Neuronal stem cell (in vitro differentiated cells): Measurements from ENCODE around the gene STAT5A.

Source experiments
- DNase-seq: peaks from one replicate; pipeline ENCODE4 v3.0.0-alpha.2; 2013; ENCODE audit warnings: low spot score
- H2AFZ ChIP-seq: one replicate; pipeline ENCODE4 v1.6.1; 2013; ENCODE audit warnings: mild to moderate bottlenecking, low read length, inconsistent platforms
- H2AK5ac ChIP-seq: 2 replicates; pipeline ENCODE4 v1.6.1; 2013; ENCODE audit warnings: low read depth, mild to moderate bottlenecking, inconsistent platforms, low read length, moderate library complexity, mixed read lengths
- H2BK120ac ChIP-seq: 2 replicates; pipeline ENCODE4 v1.6.1; 2013; ENCODE audit warnings: low read depth, mild to moderate bottlenecking, inconsistent platforms, low read length, moderate library complexity, mixed read lengths
- H2BK12ac ChIP-seq: one replicate; pipeline ENCODE4 v1.6.1; 2013; ENCODE audit warnings: low read length, inconsistent platforms
- H2BK15ac ChIP-seq: 2 replicates; pipeline ENCODE4 v1.6.1; 2013; ENCODE audit warnings: mild to moderate bottlenecking, low read length, inconsistent platforms, mixed read lengths
- H2BK5ac ChIP-seq: one replicate; pipeline ENCODE4 v1.6.1; 2013; ENCODE audit warnings: inconsistent platforms, mild to moderate bottlenecking, low read length, moderate library complexity
- H3K14ac ChIP-seq: one replicate; pipeline ENCODE4 v1.6.1; 2013; ENCODE audit warnings: low read length, inconsistent platforms
- H3K18ac ChIP-seq: 2 replicates; pipeline ENCODE4 v1.6.1; 2013; ENCODE audit warnings: low read length, inconsistent platforms
- H3K23ac ChIP-seq: 2 replicates; pipeline ENCODE4 v1.6.1; 2013; ENCODE audit warnings: low read depth, mild to moderate bottlenecking, mixed read lengths, low read length, inconsistent platforms; ENCODE audit not compliant: poor library complexity
- H3K27ac ChIP-seq: replicated peaks from 3 replicates; pipeline ENCODE4 v1.5.1; 2013; ENCODE audit warnings: low read length, inconsistent platforms
- H3K27me3 ChIP-seq, 3 experiments: 2 replicates each; pipeline ENCODE4 v1.6.1; 2013; ENCODE audit warnings: low read length in 3 of 3, mild to moderate bottlenecking in 2 of 3, inconsistent platforms in 1 of 3, low read depth in 1 of 3, mixed read lengths in 1 of 3, moderate library complexity in 1 of 3; ENCODE audit not compliant: control insufficient read depth in 3 of 3, insufficient read depth in 3 of 3
- H3K36me3 ChIP-seq, 2 donors: replicated peaks in 1 of 2; 2 replicates each; pipeline ENCODE4 v1.6.1; 2013; ENCODE audit warnings: low read length in 2 of 2; ENCODE audit not compliant: control insufficient read depth in 2 of 2, insufficient read depth in 2 of 2
- H3K4ac ChIP-seq: 2 replicates; pipeline ENCODE4 v1.6.1; 2013; ENCODE audit warnings: inconsistent platforms, mild to moderate bottlenecking, low read length, moderate library complexity
- H3K4me1 ChIP-seq, 2 donors: 1 replicate in 1 of 2; 2 replicates in 1 of 2; pipeline ENCODE4 v1.6.1; 2013; ENCODE audit warnings: low read length in 2 of 2, low read depth in 1 of 2; ENCODE audit not compliant: control insufficient read depth in 2 of 2, insufficient read depth in 1 of 2
- H3K4me2 ChIP-seq: one replicate; pipeline ENCODE4 v1.6.1; 2013; ENCODE audit warnings: mild to moderate bottlenecking, low read length, inconsistent platforms; ENCODE audit not compliant: insufficient read depth, poor library complexity, severe bottlenecking
- H3K4me3 ChIP-seq, 2 donors: 2 replicates each; pipeline ENCODE4 v1.5.1; 2013; ENCODE audit warnings: low read length in 2 of 2, mild to moderate bottlenecking in 2 of 2, inconsistent platforms in 1 of 2, moderate library complexity in 1 of 2
- H3K79me1 ChIP-seq: one replicate; pipeline ENCODE4 v1.6.1; 2013; ENCODE audit warnings: low read depth, mild to moderate bottlenecking, inconsistent platforms, low read length, moderate library complexity
- H3K9ac ChIP-seq: one replicate; pipeline ENCODE4 v1.6.1; 2013; ENCODE audit warnings: mild to moderate bottlenecking, low read depth, low read length, inconsistent platforms; ENCODE audit not compliant: poor library complexity
- H3K9me3 ChIP-seq, 2 donors: replicated peaks in 1 of 2; 2 replicates each; pipeline versions ENCODE3 to v1.6.1; 2013; ENCODE audit warnings: low read length in 2 of 2, mild to moderate bottlenecking in 2 of 2, inconsistent platforms in 1 of 2, low read depth in 1 of 2, mixed read lengths in 1 of 2, moderate library complexity in 1 of 2; ENCODE audit not compliant: control insufficient read depth in 2 of 2, insufficient read depth in 1 of 2
- H4K8ac ChIP-seq: one replicate; pipeline ENCODE4 v1.6.1; 2013; ENCODE audit warnings: low read depth, mild to moderate bottlenecking, inconsistent platforms, low read length, moderate library complexity
- H4K91ac ChIP-seq: one replicate; pipeline ENCODE4 v1.6.1; 2013; ENCODE audit warnings: low read length, low read depth, mild to moderate bottlenecking, inconsistent platforms; ENCODE audit not compliant: poor library complexity
- WGBS, 2 donors: extraction: QIAGEN DNeasy Blood & Tissue Kit; methylation state at CpG; one replicate each; pipeline ENCODE4 v1.1.7; 2013; ENCODE audit warnings: missing lambda C conversion rate in 2 of 2, mixed read lengths in 1 of 2; ENCODE audit not compliant: insufficient read length in 2 of 2, insufficient replicate concordance in 1 of 2; ENCODE audit errors: extremely low coverage in 2 of 2; 5-methylcytosine and 5-hydroxymethylcytosine counted together

STAT5A gene

GRCh38 chr17:42337442-42337841 is 49.1 kb downstream of the STAT5A start:
- no peak overlapping the region for H3K18ac ChIP-seq
- no peak overlapping the region for H3K4me3 ChIP-seq
- H3K36me3 ChIP-seq = peaks cover 25 to 95% of the 10 kb centered on the region in 2 donors
- H4K91ac ChIP-seq = no peak overlapping the region
- no peak overlapping the region for H4K8ac ChIP-seq
- no peak overlapping the region for H2AK5ac ChIP-seq
- H3K4ac ChIP-seq = no peak overlapping the region
- H3K23ac ChIP-seq = no peak overlapping the region
- no peak overlapping the region for H3K4me2 ChIP-seq
- H2BK12ac ChIP-seq = no peak overlapping the region
- H3K27ac ChIP-seq = no peak overlapping the region
- no peak for DNase-seq
- no peak overlapping the region for H2AFZ ChIP-seq
- H3K9ac ChIP-seq = no peak overlapping the region
- no peak overlapping the region for H2BK5ac ChIP-seq
- no peaks in the 10 kb centered on the region for H3K9me3 ChIP-seq
- no peak overlapping the region for H3K14ac ChIP-seq
- no peaks in the 10 kb centered on the region for H3K27me3 ChIP-seq
- no peaks in the 10 kb centered on the region for H3K4me1 ChIP-seq
- no CpG with 5 or more reads among the region's 15 CpGs for WGBS, 2 donors
- H2BK15ac ChIP-seq = no peak overlapping the region
- H2BK120ac ChIP-seq = no peak overlapping the region
- H3K79me1 ChIP-seq = peaks cover 1% of the 10 kb centered on the region

- Histone ChIP-seq H2AFZ (no peak overlapping the region), H2BK5ac (no peak overlapping the region), H3K14ac (no peak overlapping the region), H3K4me3 (no peak overlapping the region), H3K79me1 (peaks cover 1% of the 10 kb centered on the region), H3K27me3 (no peaks in the 10 kb centered on the region), H2BK12ac (no peak overlapping the region), H3K27ac (no peak overlapping the region), H2BK120ac (no peak overlapping the region), H4K8ac (no peak overlapping the region), H2BK15ac (no peak overlapping the region), H3K9me3 (no peaks in the 10 kb centered on the region), H2AK5ac (no peak overlapping the region), H4K91ac (no peak overlapping the region), H3K18ac (no peak overlapping the region), H3K23ac (no peak overlapping the region), H3K9ac (no peak overlapping the region), H3K36me3 (peaks cover 23 to 95% of the 10 kb centered on the region in 2 donors), H3K4ac (no peak overlapping the region), H3K4me2 (no peak overlapping the region), H3K4me1 (no peaks in the 10 kb centered on the region)
- WGBS, 2 donors = no CpG with 5 or more reads among the region's 4 CpGs
- no peak for DNase-seq
These were observed 50.2 kb downstream of the STAT5A start for GRCh38 chr17:42338427-42338985.

- Histone ChIP-seq H3K4me2 (no peak overlapping the region), H3K27ac (no peak overlapping the region), H3K4ac (no peak overlapping the region), H3K14ac (no peak overlapping the region), H3K36me3 (peaks cover 20 to 94% of the 10 kb centered on the region in 2 donors), H3K9ac (no peak overlapping the region), H3K9me3 (no peaks in the 10 kb centered on the region), H3K79me1 (peaks cover 1% of the 10 kb centered on the region), H4K91ac (no peak overlapping the region), H2BK120ac (no peak overlapping the region), H2BK5ac (no peak overlapping the region), H2BK15ac (no peak overlapping the region), H3K4me3 (no peak overlapping the region), H2AFZ (no peak overlapping the region), H3K23ac (no peak overlapping the region), H3K18ac (peak overlapping the region; percentile 28), H2BK12ac (no peak overlapping the region), H3K27me3 (no peaks in the 10 kb centered on the region), H4K8ac (no peak overlapping the region), H2AK5ac (no peak overlapping the region), H3K4me1 (no peaks in the 10 kb centered on the region)
- no peak for DNase-seq
- no CpG with 5 or more reads among the region's 5 CpGs for WGBS, 2 donors
These were observed 50.9 kb downstream of the STAT5A start for GRCh38 chr17:42339221-42339620.

GRCh38 chr17:42340691-42341127 is 52.4 kb downstream of the STAT5A start:
- Histone ChIP-seq H4K91ac (no peak overlapping the region), H3K23ac (no peak overlapping the region), H2BK12ac (no peak overlapping the region), H3K27me3 (no peaks in the 10 kb centered on the region), H2AK5ac (no peak overlapping the region), H2BK5ac (no peak overlapping the region), H2BK120ac (no peak overlapping the region), H3K18ac (no peak overlapping the region), H2BK15ac (no peak overlapping the region), H3K36me3 (peaks cover 13 to 95% of the 10 kb centered on the region in 2 donors), H3K9ac (peak overlapping the region; percentile 36), H3K4me3 (no peak overlapping the region), H4K8ac (no peak overlapping the region), H3K4me2 (no peak overlapping the region), H2AFZ (no peak overlapping the region), H3K4ac (no peak overlapping the region), H3K79me1 (peaks cover 1% of the 10 kb centered on the region), H3K14ac (no peak overlapping the region), H3K9me3 (no peaks in the 10 kb centered on the region), H3K4me1 (peaks cover 2 to 3% of the 10 kb centered on the region in 2 donors), H3K27ac (no peak overlapping the region)
- no peak for DNase-seq
